HUDEP-2 (cell line): Measurements from ENCODE around the gene OGFOD3.

Source experiments
- DNase-seq, 76 experiments: peaks; one replicate each; lab custom pipeline; 2025; ENCODE audit not compliant: unreplicated experiment in 76 of 76; lab: John Stamatoyannopoulos, UW

OGFOD3 gene

GRCh38 chr17:82410014-82410716 is 8.2 kb downstream of the OGFOD3 start:
- DNase-seq: no peak

GRCh38 chr17:82408938-82409318 is 9.5 kb downstream of the OGFOD3 start:
- no peak for DNase-seq

GRCh38 chr17:82408288-82408937 is 10.0 kb downstream of the OGFOD3 start:
- no peak for DNase-seq

- no peak for DNase-seq
Measured at GRCh38 chr17:82407255-82407654, 11.1 kb downstream of the OGFOD3 start.

GRCh38 chr17:82406131-82406671 is 12.2 kb downstream of the OGFOD3 start:
- no peak for DNase-seq

GRCh38 chr17:82405051-82405450 is 13.3 kb downstream of the OGFOD3 start:
- no peak for DNase-seq

- no peak for DNase-seq
Measured at GRCh38 chr17:82403662-82404660, 14.4 kb downstream of the OGFOD3 start.

GRCh38 chr17:82402865-82403264 is 15.5 kb downstream of the OGFOD3 start:
- no peak for DNase-seq

GRCh38 chr17:82400830-82401229 is 17.6 kb downstream of the OGFOD3 start:
- no peak for DNase-seq

GRCh38 chr17:82400206-82400605 is 18.2 kb downstream of the OGFOD3 start:
- no peak for DNase-seq

- no peak for DNase-seq
Measured at GRCh38 chr17:82399601-82400101, 18.7 kb downstream of the OGFOD3 start.

GRCh38 chr17:82399041-82399441 is 19.3 kb downstream of the OGFOD3 start:
- no peak for DNase-seq

GRCh38 chr17:82397449-82398335 is 20.7 kb downstream of the OGFOD3 start:
- DNase-seq: peak in 6 of 76 experiments; percentile 4 to 29 (median 18)

GRCh38 chr17:82396601-82397435 is 21.6 kb downstream of the OGFOD3 start:
- no peak for DNase-seq

- no peak for DNase-seq
Measured at GRCh38 chr17:82394278-82394677, 24.1 kb downstream of the OGFOD3 start.

- no peak for DNase-seq
Measured at GRCh38 chr17:82392941-82393340, 25.4 kb downstream of the OGFOD3 start.

GRCh38 chr17:82392209-82392920 is 26.0 kb downstream of the OGFOD3 start:
- DNase-seq: no peak

GRCh38 chr17:82391496-82392066 is 26.8 kb downstream of the OGFOD3 start:
- DNase-seq: no peak
